ENCODE results near the gene ARHGEF1.
A peak's percentile ranks its signal among the peaks of the same experiment; 100 is the strongest.
"Not testable (repeated sequence)": the region's sequence is repeated elsewhere in the genome, so short reads cannot be mapped to it uniquely, and the experiment has no call there.

ARHGEF1 gene

GRCh38 chr19:41863209-41863931, 19.6 kb upstream of the ARHGEF1 start:
- no peak for DNase-seq (ENCODE audit: low spot score)

GRCh38 chr19:41864374-41864773, 18.6 kb upstream of the ARHGEF1 start:
- DNase-seq (ENCODE audit: low spot score) = no peak

GRCh38 chr19:41866284-41866683, 16.7 kb upstream of the ARHGEF1 start:
- DNase-seq (ENCODE audit: low spot score) = no peak

- no peak for DNase-seq (ENCODE audit: low spot score)
Measured at GRCh38 chr19:41868120-41868988, 14.6 kb upstream of the ARHGEF1 start.

- no peak for DNase-seq (ENCODE audit: low spot score)
Measured at GRCh38 chr19:41868989-41869300, 14.0 kb upstream of the ARHGEF1 start.

- DNase-seq (ENCODE audit: low spot score) = no peak
Measured at GRCh38 chr19:41869374-41869955, 13.5 kb upstream of the ARHGEF1 start.

GRCh38 chr19:41870401-41870873, 12.5 kb upstream of the ARHGEF1 start:
- DNase-seq (ENCODE audit: low spot score) = peak; percentile 24

GRCh38 chr19:41871573-41872383, 11.2 kb upstream of the ARHGEF1 start:
- DNase-seq (ENCODE audit: low spot score) = no peak

GRCh38 chr19:41872384-41872774, 10.6 kb upstream of the ARHGEF1 start:
- DNase-seq (ENCODE audit: low spot score) = no peak

- peak; percentile 59 for DNase-seq (ENCODE audit: low spot score)
Measured at GRCh38 chr19:41872775-41873647, 10.0 kb upstream of the ARHGEF1 start.

GRCh38 chr19:41875973-41876372, 7.0 kb upstream of the ARHGEF1 start:
- DNase-seq (ENCODE audit: low spot score) = not testable (repeated sequence)

- no peak for DNase-seq (ENCODE audit: low spot score)
Measured at GRCh38 chr19:41876847-41877832, 5.8 kb upstream of the ARHGEF1 start, which contains the start of gene CD79A. Gene CD79A, plus strand, starts transcription at chr19:41877279. Its CDS starts 26 bp downstream, at chr19:41877305.

- no peak for DNase-seq (ENCODE audit: low spot score)
Measured at GRCh38 chr19:41877916-41878905, 4.8 kb upstream of the ARHGEF1 start.

GRCh38 chr19:41879080-41879479, 3.9 kb upstream of the ARHGEF1 start:
- DNase-seq (ENCODE audit: low spot score) = no peak

GRCh38 chr19:41879670-41880328, 3.2 kb upstream of the ARHGEF1 start:
- DNase-seq (ENCODE audit: low spot score) = no peak

GRCh38 chr19:41880329-41880708, 2.7 kb upstream of the ARHGEF1 start:
- DNase-seq (ENCODE audit: low spot score) = no peak

GRCh38 chr19:41883463-41883820, 458 bp downstream of the ARHGEF1 start:
- no peak for DNase-seq (ENCODE audit: low spot score)
